KMS-11 (cell line): ENCODE measurements around the gene FGF12.

Source experiments
- H2AFZ ChIP-seq: fragments of 200-600 bp; sonication (generic); 2 replicates; pipeline ENCODE4 v1.6.1; 2016; ENCODE audit warnings: antibody characterized with exemption, mixed run types, low read depth
- H3K27ac ChIP-seq: fragments of 200-600 bp; sonication (generic); 2 replicates; pipeline ENCODE4 v1.6.1; 2016; ENCODE audit warnings: mild to moderate bottlenecking, mixed run types
- H3K27me3 ChIP-seq: fragments of 200-600 bp; sonication (generic); 2 replicates; pipeline ENCODE4 v1.6.1; 2017; ENCODE audit warnings: mild to moderate bottlenecking, low read depth, mixed run types, moderate library complexity; ENCODE audit not compliant: insufficient read depth
- H3K36me3 ChIP-seq: fragments of 200-600 bp; sonication (generic); 2 replicates; pipeline ENCODE4 v1.6.1; 2017; ENCODE audit warnings: mild to moderate bottlenecking, mixed run types; ENCODE audit not compliant: insufficient read depth
- H3K4me1 ChIP-seq: fragments of 200-600 bp; sonication (generic); 2 replicates; pipeline ENCODE4 v1.6.1; 2016; ENCODE audit warnings: mild to moderate bottlenecking, low read depth, mixed run types; ENCODE audit not compliant: poor library complexity, severe bottlenecking
- H3K4me2 ChIP-seq: fragments of 200-600 bp; sonication (generic); 2 replicates; pipeline ENCODE4 v1.7.0; 2016; ENCODE audit warnings: mild to moderate bottlenecking, mixed run types
- H3K4me3 ChIP-seq: fragments of 200-600 bp; sonication (generic); IDR thresholded peaks from 2 replicates; pipeline ENCODE4 v1.6.1; 2017; ENCODE audit warnings: low read depth, low read length, mixed read lengths; ENCODE audit not compliant: insufficient read depth
- H3K79me2 ChIP-seq: fragments of 200-600 bp; sonication (generic); 2 replicates; pipeline ENCODE4 v1.6.1; 2016; ENCODE audit warnings: low read depth, mixed run types; ENCODE audit not compliant: insufficient read depth
- H3K9ac ChIP-seq: fragments of 200-600 bp; sonication (generic); 2 replicates; pipeline ENCODE4 v1.6.1; 2016; ENCODE audit warnings: mild to moderate bottlenecking, mixed run types
- H4K20me1 ChIP-seq: fragments of 200-600 bp; sonication (generic); 2 replicates; pipeline ENCODE4 v1.6.1; 2016; ENCODE audit warnings: mild to moderate bottlenecking, mixed run types; ENCODE audit not compliant: insufficient read depth
- CTCF ChIP-seq: fragments of 200-600 bp; sonication (generic); conservative IDR thresholded peaks from 2 replicates; pipeline ENCODE4 v1.6.1; 2017; ENCODE audit warnings: low read depth, mild to moderate bottlenecking, antibody characterized with exemption, low read length, moderate library complexity, mixed read lengths

Gene FGF12

DNA sequence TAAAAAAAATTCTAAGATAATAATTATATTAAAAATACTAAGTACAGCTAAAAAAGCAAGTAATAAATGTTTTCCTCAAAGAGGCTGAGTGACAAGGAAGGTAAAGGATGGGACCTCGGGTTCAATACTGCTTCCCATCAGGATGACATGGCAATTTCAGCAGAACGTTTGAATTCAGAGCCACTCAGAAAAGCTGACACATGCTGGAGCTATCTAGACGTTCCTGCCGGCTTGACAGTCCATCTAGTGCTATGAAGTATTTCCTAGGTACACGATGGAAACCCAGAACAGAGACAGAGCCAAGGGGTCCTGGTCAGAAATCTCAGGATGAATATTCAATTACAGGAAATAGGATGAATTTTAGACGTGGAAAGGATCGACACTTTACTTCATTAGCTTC lies 361.8 kb downstream of the FGF12 start:
- TF ChIP-seq CTCF = no peak
- Histone ChIP-seq H3K36me3 (no peaks in the 10 kb centered on the region), H4K20me1 (no peaks in the 10 kb centered on the region), H3K27me3 (no peaks in the 10 kb centered on the region), H3K4me2 (no peak overlapping the region), H3K4me1 (no peaks in the 10 kb centered on the region), H2AFZ (no peak overlapping the region), H3K27ac (no peak overlapping the region), H3K79me2 (no peaks in the 10 kb centered on the region), H3K4me3 (no peak overlapping the region), H3K9ac (no peak overlapping the region)

GRCh38 chr3:192364316-192364715 lies 363.0 kb downstream of the FGF12 start:
- H3K36me3 ChIP-seq = no peaks in the 10 kb centered on the region
- H2AFZ ChIP-seq = no peak overlapping the region
- H3K79me2 ChIP-seq = no peaks in the 10 kb centered on the region
- H3K27ac ChIP-seq = no peak overlapping the region
- H3K4me3 ChIP-seq = no peak overlapping the region
- H4K20me1 ChIP-seq = no peaks in the 10 kb centered on the region
- no peak for TF ChIP-seq CTCF
- H3K27me3 ChIP-seq = no peaks in the 10 kb centered on the region
- H3K9ac ChIP-seq = no peak overlapping the region
- no peaks in the 10 kb centered on the region for H3K4me1 ChIP-seq
- no peak overlapping the region for H3K4me2 ChIP-seq

DNA sequence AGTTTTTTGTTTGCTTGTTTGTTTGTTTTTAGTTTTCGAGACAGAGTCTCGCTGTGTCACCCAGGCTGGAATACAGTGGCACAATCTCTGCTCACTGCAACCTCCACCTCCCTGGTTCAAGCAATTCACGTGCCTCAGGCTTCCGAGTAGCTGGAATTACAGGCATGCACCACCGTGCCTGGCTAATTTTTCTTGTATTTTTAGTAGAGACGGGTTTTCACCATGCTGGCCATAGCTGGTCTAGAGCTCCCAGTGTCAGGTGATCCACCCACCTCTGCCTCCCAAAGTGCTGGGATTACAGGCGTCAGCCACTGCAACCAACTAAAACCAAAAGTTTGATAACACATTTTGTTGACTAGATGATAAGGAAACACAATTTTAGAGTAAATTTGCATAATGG lies 372.7 kb downstream of the FGF12 start:
- Histone ChIP-seq H3K4me1 (no peaks in the 10 kb centered on the region), H3K9ac (no peak overlapping the region), H3K79me2 (no peaks in the 10 kb centered on the region), H2AFZ (no peak overlapping the region), H3K36me3 (no peaks in the 10 kb centered on the region), H3K27me3 (no peaks in the 10 kb centered on the region), H3K27ac (no peak overlapping the region), H3K4me2 (no peak overlapping the region), H3K4me3 (no peak overlapping the region), H4K20me1 (no peaks in the 10 kb centered on the region)
- TF ChIP-seq CTCF = no peak

GRCh38 chr3:192352142-192352541 lies 375.2 kb downstream of the FGF12 start:
- Histone ChIP-seq H3K27me3 (no peaks in the 10 kb centered on the region), H3K27ac (no peak overlapping the region), H3K4me1 (no peaks in the 10 kb centered on the region), H3K79me2 (no peaks in the 10 kb centered on the region), H2AFZ (no peak overlapping the region), H4K20me1 (no peaks in the 10 kb centered on the region), H3K9ac (no peak overlapping the region), H3K36me3 (no peaks in the 10 kb centered on the region), H3K4me3 (no peak overlapping the region), H3K4me2 (no peak overlapping the region)
- no peak for TF ChIP-seq CTCF

GRCh38 chr3:192351441-192351840 lies 375.9 kb downstream of the FGF12 start:
- H3K27ac ChIP-seq = no peak overlapping the region
- no peaks in the 10 kb centered on the region for H3K79me2 ChIP-seq
- no peak overlapping the region for H3K4me2 ChIP-seq
- H3K36me3 ChIP-seq = no peaks in the 10 kb centered on the region
- TF ChIP-seq CTCF = no peak
- no peak overlapping the region for H3K9ac ChIP-seq
- H3K4me1 ChIP-seq = no peaks in the 10 kb centered on the region
- no peaks in the 10 kb centered on the region for H3K27me3 ChIP-seq
- no peak overlapping the region for H3K4me3 ChIP-seq
- no peak overlapping the region for H2AFZ ChIP-seq
- H4K20me1 ChIP-seq = no peaks in the 10 kb centered on the region
